Muscle layer of colon (tissue), 2 donors: Measurements from ENCODE around the gene ARL10.

ENCODE experiments used
- H3K27ac ChIP-seq: one replicate; pipeline ENCODE4 v1.7.0; 2013; ENCODE audit warnings: low read depth, mild to moderate bottlenecking, low read length, moderate library complexity
- H3K27me3 ChIP-seq, 2 donors: one replicate each; pipeline ENCODE4 v1.7.0; 2013; ENCODE audit warnings: low read length in 2 of 2, mild to moderate bottlenecking in 2 of 2; ENCODE audit not compliant: insufficient read depth in 2 of 2, control insufficient read depth in 1 of 2
- H3K36me3 ChIP-seq: one replicate; pipeline ENCODE4 v1.7.0; 2013; ENCODE audit warnings: mild to moderate bottlenecking, low read length; ENCODE audit not compliant: insufficient read depth
- H3K4me1 ChIP-seq: one replicate; pipeline ENCODE4 v1.7.0; 2013; ENCODE audit warnings: mild to moderate bottlenecking, low read length; ENCODE audit not compliant: insufficient read depth
- H3K4me3 ChIP-seq, 2 donors: one replicate each; pipeline ENCODE4 v1.7.0; 2013; ENCODE audit warnings: low read length in 2 of 2, low read depth in 1 of 2, mild to moderate bottlenecking in 1 of 2, moderate library complexity in 1 of 2
- H3K9ac ChIP-seq: one replicate; pipeline ENCODE4 v1.7.0; 2013; ENCODE audit warnings: low read length
- H3K9me3 ChIP-seq: one replicate; pipeline ENCODE4 v1.7.0; 2013; ENCODE audit warnings: mild to moderate bottlenecking, low read length
- donor health status: abdominal sarcoma.
- donor health status: Adenocarcinoma of cecum.

ARL10 gene

GRCh38 chr5:176383248-176383905 is 18.1 kb downstream of the ARL10 start:
- no peak overlapping the region for H3K27ac ChIP-seq
- H3K9ac ChIP-seq, result no peak overlapping the region
- peaks cover 32% of the 10 kb centered on the region for H3K36me3 ChIP-seq
- no peak overlapping the region for H3K4me3 ChIP-seq
- H3K27me3 ChIP-seq, result no peaks in the 10 kb centered on the region
- no peaks in the 10 kb centered on the region for H3K9me3 ChIP-seq
- peaks cover 27% of the 10 kb centered on the region for H3K4me1 ChIP-seq

- Histone ChIP-seq H3K4me1 (peaks cover 27% of the 10 kb centered on the region), H3K36me3 (peaks cover 32% of the 10 kb centered on the region), H3K9ac (no peak overlapping the region), H3K4me3 (no peak overlapping the region), H3K27me3 (no peaks in the 10 kb centered on the region), H3K9me3 (no peaks in the 10 kb centered on the region), H3K27ac (no peak overlapping the region)
Measured at GRCh38 chr5:176383961-176384360, 18.7 kb downstream of the ARL10 start.

- H3K36me3 ChIP-seq, result peaks cover 32% of the 10 kb centered on the region
Measured at GRCh38 chr5:176384366-176384930, 19.2 kb downstream of the ARL10 start.

GRCh38 chr5:176384991-176385390 is 19.7 kb downstream of the ARL10 start:
- Histone ChIP-seq H3K4me3 (no peak overlapping the region), H3K9ac (no peak overlapping the region), H3K27ac (no peak overlapping the region), H3K9me3 (no peaks in the 10 kb centered on the region), H3K27me3 (no peaks in the 10 kb centered on the region), H3K4me1 (peaks cover 31% of the 10 kb centered on the region), H3K36me3 (peaks cover 32% of the 10 kb centered on the region)

More at GRCh38 chr5:176384366-176384930, 19.2 kb downstream of the ARL10 start:
- Histone ChIP-seq H3K9me3 (no peaks in the 10 kb centered on the region), H3K4me3 (no peak overlapping the region), H3K4me1 (peaks cover 28% of the 10 kb centered on the region), H3K27ac (no peak overlapping the region), H3K27me3 (no peaks in the 10 kb centered on the region), H3K9ac (no peak overlapping the region)

GRCh38 chr5:176386491-176386890 is 21.2 kb downstream of the ARL10 start:
- peaks cover 41% of the 10 kb centered on the region for H3K36me3 ChIP-seq
- no peaks in the 10 kb centered on the region for H3K9me3 ChIP-seq

GRCh38 chr5:176387384-176387925 is 22.2 kb downstream of the ARL10 start:
- Histone ChIP-seq H3K9ac (peak overlapping the region; percentile 56), H3K27me3 (no peaks in the 10 kb centered on the region), H3K27ac (no peak overlapping the region), H3K4me3 (peak overlapping the region; percentile 68 to 83), H3K9me3 (no peaks in the 10 kb centered on the region), H3K36me3 (peaks cover 43% of the 10 kb centered on the region), H3K4me1 (peaks cover 18% of the 10 kb centered on the region)

More at GRCh38 chr5:176386491-176386890, 21.2 kb downstream of the ARL10 start:
- no peak overlapping the region for H3K9ac ChIP-seq
- H3K27ac ChIP-seq, result no peak overlapping the region
- H3K27me3 ChIP-seq, result no peaks in the 10 kb centered on the region
- H3K4me3 ChIP-seq, result no peak overlapping the region
- H3K4me1 ChIP-seq, result peaks cover 24% of the 10 kb centered on the region

GRCh38 chr5:176388003-176388443 is 22.7 kb downstream of the ARL10 start:
- H3K27ac ChIP-seq, result peak overlapping the region; percentile 4
- H3K9ac ChIP-seq, result peak overlapping the region; percentile 56
- no peaks in the 10 kb centered on the region for H3K27me3 ChIP-seq
- H3K9me3 ChIP-seq, result no peaks in the 10 kb centered on the region
- peaks cover 43% of the 10 kb centered on the region for H3K36me3 ChIP-seq
- peaks cover 18% of the 10 kb centered on the region for H3K4me1 ChIP-seq
- peak overlapping the region; percentile 68 to 83 for H3K4me3 ChIP-seq

- Histone ChIP-seq H3K9ac (peak within 1 kb of the TSS; percentile 79), H3K36me3 (peaks cover 43% of the 10 kb centered on the region), H3K4me3 (peak within 1 kb of the TSS; percentile 68 to 83), H3K4me1 (peaks cover 18% of the 10 kb centered on the region), H3K27me3 (no peaks in the 10 kb centered on the region), H3K9me3 (no peaks in the 10 kb centered on the region), H3K27ac (peak within 1 kb of the TSS; percentile 98)
Measured at GRCh38 chr5:176388444-176389134, 23.3 kb downstream of the ARL10 start, which contains the start of the genes HIGD2A and NOP16. HIGD2A (plus strand) TSS chr5:176388751; CDS start chr5:176388820, 69 bp downstream. NOP16 (minus strand) TSS chr5:176388598; CDS start chr5:176388539, 59 bp downstream.

GRCh38 chr5:176389135-176390123 is 24.1 kb downstream of the ARL10 start:
- Histone ChIP-seq H3K27ac (peak overlapping the region; percentile 98), H3K4me1 (peaks cover 18% of the 10 kb centered on the region), H3K9ac (peak overlapping the region; percentile 79), H3K36me3 (peaks cover 43% of the 10 kb centered on the region), H3K4me3 (peak overlapping the region; percentile 68 to 83), H3K27me3 (no peaks in the 10 kb centered on the region), H3K9me3 (no peaks in the 10 kb centered on the region)

- H3K4me1 ChIP-seq, result peaks cover 23% of the 10 kb centered on the region
- H3K36me3 ChIP-seq, result peaks cover 43% of the 10 kb centered on the region
- H3K27ac ChIP-seq, result no peak overlapping the region
- no peak overlapping the region for H3K9ac ChIP-seq
- no peak overlapping the region for H3K4me3 ChIP-seq
- no peaks in the 10 kb centered on the region for H3K9me3 ChIP-seq
- H3K27me3 ChIP-seq, result no peaks in the 10 kb centered on the region
Measured at GRCh38 chr5:176391479-176391878, 26.2 kb downstream of the ARL10 start.
